K562 (cell line): ENCODE data around the gene PPT2. TPM values are rescaled to one million over a fixed set of nuclear protein-coding genes. Genes with fewer than 3 reads are reported as not detected.

Source experiments
- BRD9 ChIP-seq: fragments of 450-650 bp; IDR thresholded peaks from 2 replicates; pipeline ENCODE4 v1.6.1; 2018; ENCODE audit warnings: low read depth; ENCODE audit not compliant: partially characterized antibody
- C11orf30 ChIP-seq: fragments of 450-650 bp; IDR thresholded peaks from 2 replicates; pipeline ENCODE4 v1.6.1; 2016; ENCODE audit warnings: low read depth, mild to moderate bottlenecking
- CBFA2T2 ChIP-seq: fragments of 450-650 bp; conservative IDR thresholded peaks from 2 replicates; pipeline ENCODE4 v1.6.1; 2017; ENCODE audit warnings: mild to moderate bottlenecking
- CBFA2T3 ChIP-seq: fragments of 450-650 bp; IDR thresholded peaks from 2 replicates; pipeline ENCODE4 v1.6.1; 2017
- CBX5 ChIP-seq: IDR thresholded peaks from 2 replicates; pipeline ENCODE4 v1.6.1; 2014; ENCODE audit warnings: low read depth, borderline replicate concordance
- CREB1 ChIP-seq, 2 experiments: sonication (generic) in 1 of 2; formaldehyde crosslinking in 1 of 2; IDR thresholded peaks; 2 replicates each; pipeline versions ENCODE4 v1.6.1 to v1.8.0; 2012 to 2022; ENCODE audit warnings: inconsistent platforms in 1 of 2, mild to moderate bottlenecking in 1 of 2, missing genetic modification reagents in 1 of 2, moderate library complexity in 1 of 2
- CSDE1 ChIP-seq, 2 experiments: fragments of 450-650 bp; IDR thresholded peaks; 2 replicates each; pipeline ENCODE4 v1.6.1; 2016; ENCODE audit warnings: mild to moderate bottlenecking in 1 of 2
- EHMT2 ChIP-seq: fragments of 450-650 bp; IDR thresholded peaks from 2 replicates; pipeline ENCODE4 v1.6.1; 2018; ENCODE audit warnings: antibody characterized with exemption
- HDAC1 ChIP-seq, 2 experiments: fragments of 450-650 bp; IDR thresholded peaks; 2 replicates each; pipeline ENCODE4 v1.6.1; 2016 to 2017; ENCODE audit warnings: inconsistent platforms in 1 of 2, mild to moderate bottlenecking in 1 of 2, moderate library complexity in 1 of 2
- HDAC3 ChIP-seq: fragments of 450-650 bp; IDR thresholded peaks from 2 replicates; pipeline ENCODE4 v1.6.1; 2018; ENCODE audit warnings: borderline replicate concordance, mild to moderate bottlenecking, moderate library complexity; ENCODE audit not compliant: partially characterized antibody
- HNRNPLL ChIP-seq: fragments of 200-400 bp; formaldehyde crosslinking; IDR thresholded peaks from 2 replicates; pipeline ENCODE4 v1.6.1; 2017; ENCODE audit warnings: low read length, low read depth, mild to moderate bottlenecking; ENCODE audit not compliant: poor library complexity, severe bottlenecking
- KDM4B ChIP-seq, 2 experiments: fragments of 450-650 bp in 1 of 2; sonication (generic) in 1 of 2; IDR thresholded peaks; 2 replicates each; pipeline ENCODE4 v1.6.1; 2016 to 2017; ENCODE audit warnings: borderline replicate concordance in 2 of 2, antibody characterized with exemption in 1 of 2, low read depth in 1 of 2, mild to moderate bottlenecking in 1 of 2
- MBD2 ChIP-seq: sonication (generic); IDR thresholded peaks from 2 replicates; pipeline ENCODE4 v1.6.1; 2016; ENCODE audit warnings: low read depth, borderline replicate concordance
- NBN ChIP-seq: fragments of 450-650 bp; IDR thresholded peaks from 2 replicates; pipeline ENCODE4 v1.6.1; 2016; ENCODE audit warnings: low read depth, mild to moderate bottlenecking
- PCBP2 ChIP-seq: fragments of 200-400 bp; formaldehyde crosslinking; IDR thresholded peaks from 2 replicates; pipeline ENCODE4 v1.6.1; 2018; ENCODE audit warnings: low read length, low read depth, mild to moderate bottlenecking, moderate library complexity; ENCODE audit not compliant: poor library complexity, severe bottlenecking
- PHF20 ChIP-seq: fragments of 450-650 bp; IDR thresholded peaks from 2 replicates; pipeline ENCODE4 v1.6.1; 2018; ENCODE audit not compliant: partially characterized antibody
- POLR2AphosphoS5 ChIP-seq: IDR thresholded peaks from 2 replicates; pipeline ENCODE4 v1.6.1; 2011; ENCODE audit warnings: mild to moderate bottlenecking, low read depth, low read length, moderate library complexity; ENCODE audit not compliant: control insufficient read depth, insufficient read depth
- SMARCA4 ChIP-seq: fragments of 450-650 bp; IDR thresholded peaks from 2 replicates; pipeline ENCODE4 v1.6.1; 2016
- SOX6 ChIP-seq: fragments of 450-650 bp; IDR thresholded peaks from 2 replicates; pipeline ENCODE4 v1.6.1; 2014; ENCODE audit warnings: mild to moderate bottlenecking
- STAT5A ChIP-seq: IDR thresholded peaks from 2 replicates; pipeline ENCODE4 v1.6.1; 2012; ENCODE audit warnings: low read length, inconsistent platforms, borderline replicate concordance
- ZFPM2 ChIP-seq: fragments of 250-450 bp; sonication (Bioruptor Pico); IDR thresholded peaks from 2 replicates; pipeline ENCODE4 v1.5.1; 2022; ENCODE audit warnings: mild to moderate bottlenecking
- ZNF146 ChIP-seq: IDR thresholded peaks from one replicate; pipeline ENCODE4 v1.6.1; 2018; ENCODE audit warnings: missing compliant biosample characterization; ENCODE audit not compliant: unreplicated experiment
- ZNF212 ChIP-seq: fragments of 450-650 bp; formaldehyde crosslinking; IDR thresholded peaks from 2 replicates; pipeline ENCODE4 v1.4.0; 2020; ENCODE audit warnings: mild to moderate bottlenecking
- ZNF717 ChIP-seq: fragments of 250-450 bp; sonication (Bioruptor Pico); IDR thresholded peaks from 2 replicates; pipeline ENCODE4 v1.5.0; 2021
- polyA plus RNA-seq, 8 experiments: library from polyadenylated mRNA; depleted of rRNA in 4 of 8; stranded (reverse) in 5 of 8; unstranded in 3 of 8; fragments of >200 nt; fragmentation: Nextera tagmentation in 2 of 8; fragmentation: Illumina TruSeq in 1 of 8; extraction: Ambion mirVana in 2 of 8; extraction: Trizol in 1 of 8; gene quantifications; 2 replicates each; pipeline versions ENCODE4 v1.2.1 to v1.2.3, GENCODE V29; 2011 to 2014; ENCODE audit warnings: inconsistent platforms in 1 of 8, missing spikeins in 1 of 8
- total RNA-seq, 7 experiments: library from RNA; depleted of rRNA in 6 of 7; stranded (reverse); fragments of >200 nt in 6 of 7; fragmentation: Illumina TruSeq in 2 of 7; extraction: Trizol in 2 of 7; gene quantifications; 2 replicates each; pipeline versions ENCODE4 v1.2.1 to v1.2.3, GENCODE V29; 2011 to 2021; ENCODE audit warnings: low replicate concordance in 1 of 7
- TF ChIP-seq, protein P1 (sequence below): fragments of 200-800 bp; sonication (Bioruptor generic); IDR thresholded peaks from 2 replicates; pipeline ENCODE4 v1.6.1; 2017; ENCODE audit warnings: missing genetic modification characterization, missing compliant biosample characterization
- TF ChIP-seq, protein P2 (sequence below): fragments of 450-650 bp; formaldehyde crosslinking; IDR thresholded peaks from 2 replicates; pipeline ENCODE4 v1.4.0; 2022; ENCODE audit warnings: missing genetic modification characterization
- TF ChIP-seq, protein P3 (sequence below), 2 experiments: fragments of 450-650 bp in 1 of 2; sonication (generic) in 1 of 2; formaldehyde crosslinking in 1 of 2; IDR thresholded peaks in 1 of 2; conservative IDR thresholded peaks in 1 of 2; 2 replicates each; pipeline versions ENCODE4 v1.6.1 to v1.8.1; 2016 to 2023; ENCODE audit warnings: mild to moderate bottlenecking in 2 of 2, moderate library complexity in 2 of 2, inconsistent platforms in 1 of 2, missing genetic modification reagents in 1 of 2

PPT2 gene
- total and polyA plus RNA-seq, 9 of the 15 experiments (the other 6 are each of a cell fraction or from before 2014, with no cell fraction given), result 27.4 to 98.8 (median 69.9) TPM

DNA sequence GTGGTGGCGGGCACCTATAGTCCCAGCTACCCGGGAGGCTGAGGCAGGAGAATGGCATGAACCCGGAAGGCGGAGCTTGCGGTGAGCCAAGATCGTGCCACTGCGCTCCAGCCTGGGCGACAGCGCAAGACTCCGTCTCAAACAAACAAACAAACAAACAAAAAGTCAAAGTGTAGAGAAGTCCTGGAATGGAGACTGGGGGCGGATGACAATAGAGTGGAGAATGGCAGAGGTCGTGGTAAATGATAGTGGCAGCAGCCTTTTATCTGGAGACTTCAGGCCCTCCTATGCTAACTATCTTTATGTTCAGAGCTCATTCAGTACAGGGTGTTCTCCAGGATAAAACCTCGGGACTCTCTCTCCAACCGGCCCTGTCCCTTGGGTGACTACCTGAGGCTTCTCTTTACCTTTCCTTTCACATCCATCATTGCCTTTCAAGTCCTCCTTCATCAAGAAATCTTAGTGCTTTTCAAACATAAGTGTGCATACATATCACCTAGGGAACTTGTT lies 22.4 kb upstream of the PPT2 start (continued):
- TF ChIP-seq, protein P1, sequence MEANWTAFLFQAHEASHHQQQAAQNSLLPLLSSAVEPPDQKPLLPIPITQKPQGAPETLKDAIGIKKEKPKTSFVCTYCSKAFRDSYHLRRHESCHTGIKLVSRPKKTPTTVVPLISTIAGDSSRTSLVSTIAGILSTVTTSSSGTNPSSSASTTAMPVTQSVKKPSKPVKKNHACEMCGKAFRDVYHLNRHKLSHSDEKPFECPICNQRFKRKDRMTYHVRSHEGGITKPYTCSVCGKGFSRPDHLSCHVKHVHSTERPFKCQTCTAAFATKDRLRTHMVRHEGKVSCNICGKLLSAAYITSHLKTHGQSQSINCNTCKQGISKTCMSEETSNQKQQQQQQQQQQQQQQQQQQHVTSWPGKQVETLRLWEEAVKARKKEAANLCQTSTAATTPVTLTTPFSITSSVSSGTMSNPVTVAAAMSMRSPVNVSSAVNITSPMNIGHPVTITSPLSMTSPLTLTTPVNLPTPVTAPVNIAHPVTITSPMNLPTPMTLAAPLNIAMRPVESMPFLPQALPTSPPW (CRISPR knock-in tag), result peak; percentile 90
- TF ChIP-seq HDAC1 (IDR thresholded peaks at IDR 0.05) (peak; percentile 86 to 93; a peak in 3 of 4 replicates), CSDE1 (IDR thresholded peaks at IDR 0.05) (0 out of 4 replicates have a peak, but pooled peaks of 1 of the 2 experiments have one; percentile 24), PHF20 (peak; percentile 67), ZNF717 (CRISPR knock-in tag) (no peak), ZNF212 (CRISPR knock-in tag) (0 out of 2 replicates have a peak, but pooled peaks have one; percentile 22), HDAC3 (peak; percentile 98), C11orf30 (no peak), CBFA2T3 (peak; percentile 100), NBN (peak; percentile 87), HNRNPLL (no peak), MBD2 (peak; percentile 82), CBFA2T2 (peak; percentile 99), SMARCA4 (peak; percentile 99), ZFPM2 (CRISPR knock-in tag) (no peak), KDM4B (IDR thresholded peaks at IDR 0.05; ENCODE audit: borderline replicate concordance in 2 of 2, low read depth in 1 of 2) (no peak), SOX6 (peak; percentile 99), POLR2AphosphoS5 (peak; percentile 99), CREB1 (IDR thresholded peaks at IDR 0.05) (peak; percentile 82), CREB1 (CRISPR knock-in tag; IDR thresholded peaks at IDR 0.05) (no peak), CBX5 (no peak), PCBP2 (no peak), STAT5A (peak; percentile 98), BRD9 (peak; percentile 80), EHMT2 (peak; percentile 77; the same call in 1 of the 2 replicates), ZNF146 (no peak)
- TF ChIP-seq, protein P2, sequence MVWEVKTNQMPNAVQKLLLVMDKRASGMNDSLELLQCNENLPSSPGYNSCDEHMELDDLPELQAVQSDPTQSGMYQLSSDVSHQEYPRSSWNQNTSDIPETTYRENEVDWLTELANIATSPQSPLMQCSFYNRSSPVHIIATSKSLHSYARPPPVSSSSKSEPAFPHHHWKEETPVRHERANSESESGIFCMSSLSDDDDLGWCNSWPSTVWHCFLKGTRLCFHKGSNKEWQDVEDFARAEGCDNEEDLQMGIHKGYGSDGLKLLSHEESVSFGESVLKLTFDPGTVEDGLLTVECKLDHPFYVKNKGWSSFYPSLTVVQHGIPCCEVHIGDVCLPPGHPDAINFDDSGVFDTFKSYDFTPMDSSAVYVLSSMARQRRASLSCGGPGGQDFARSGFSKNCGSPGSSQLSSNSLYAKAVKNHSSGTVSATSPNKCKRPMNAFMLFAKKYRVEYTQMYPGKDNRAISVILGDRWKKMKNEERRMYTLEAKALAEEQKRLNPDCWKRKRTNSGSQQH (CRISPR knock-in tag), result peak; percentile 74; the same call in 1 of the 2 replicates
- TF ChIP-seq, protein P3, sequence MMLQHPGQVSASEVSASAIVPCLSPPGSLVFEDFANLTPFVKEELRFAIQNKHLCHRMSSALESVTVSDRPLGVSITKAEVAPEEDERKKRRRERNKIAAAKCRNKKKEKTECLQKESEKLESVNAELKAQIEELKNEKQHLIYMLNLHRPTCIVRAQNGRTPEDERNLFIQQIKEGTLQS (IDR thresholded peaks at IDR 0.05), result 0 out of 2 replicates have a peak, but pooled peaks have one; percentile 25
- TF ChIP-seq, protein P3 (CRISPR knock-in tag; conservative IDR thresholded peaks at IDR 0.05), result no peak
